Measurements from ENCODE around the gene PFKP.

PFKP gene

GRCh38 chr10:3109196-3109595 lies 41.8 kb downstream of the PFKP start:
- H3K36me3 ChIP-seq (ENCODE audit: control insufficient read depth in 2 of 2, insufficient read depth in 1 of 2, low read length in 2 of 2) = peaks cover 19 to 85% of the 10 kb centered on the region in 2 experiments
- CTCF ChIA-PET = no interaction called here

More at GRCh38 chr10:3109196-3109595, 41.8 kb downstream of the PFKP start:
- TF ChIP-seq ZFP69B (tag by site-specific recombination; IDR thresholded peaks at IDR 0.05) (no peak), ZNF654 (tag by site-specific recombination; IDR thresholded peaks at IDR 0.05; ENCODE audit: low read depth) (no peak), ZNF23 (tag by site-specific recombination; IDR thresholded peaks at IDR 0.05; ENCODE audit: borderline replicate concordance) (no peak), ZNF391 (tag by site-specific recombination; IDR thresholded peaks at IDR 0.05; ENCODE audit: borderline replicate concordance, low read depth) (no peak), ZNF174 (tag by site-specific recombination; IDR thresholded peaks at IDR 0.05) (no peak), ZNF335 (tag by site-specific recombination; conservative IDR thresholded peaks at IDR 0.05) (no peak), ZNF302 (tag by site-specific recombination; IDR thresholded peaks at IDR 0.05; ENCODE audit: low read depth) (no peak), REST (tag by site-specific recombination; IDR thresholded peaks at IDR 0.05) (no peak), SP3 (tag by site-specific recombination; IDR thresholded peaks at IDR 0.05) (no peak), ZNF24 (tag by site-specific recombination; IDR thresholded peaks at IDR 0.05) (no peak), ZNF133 (tag by site-specific recombination; IDR thresholded peaks at IDR 0.05) (no peak), ZNF184 (tag by site-specific recombination; IDR thresholded peaks at IDR 0.05) (no peak), ZNF555 (tag by site-specific recombination; conservative IDR thresholded peaks at IDR 0.05) (no peak), ZNF530 (tag by site-specific recombination; IDR thresholded peaks at IDR 0.05; ENCODE audit: low read depth) (no peak), GFI1B (tag by site-specific recombination; IDR thresholded peaks at IDR 0.05) (no peak), ZNF529 (tag by site-specific recombination; IDR thresholded peaks at IDR 0.05; ENCODE audit: insufficient replicate concordance) (no peak)
- TF ChIP-seq, protein P1, sequence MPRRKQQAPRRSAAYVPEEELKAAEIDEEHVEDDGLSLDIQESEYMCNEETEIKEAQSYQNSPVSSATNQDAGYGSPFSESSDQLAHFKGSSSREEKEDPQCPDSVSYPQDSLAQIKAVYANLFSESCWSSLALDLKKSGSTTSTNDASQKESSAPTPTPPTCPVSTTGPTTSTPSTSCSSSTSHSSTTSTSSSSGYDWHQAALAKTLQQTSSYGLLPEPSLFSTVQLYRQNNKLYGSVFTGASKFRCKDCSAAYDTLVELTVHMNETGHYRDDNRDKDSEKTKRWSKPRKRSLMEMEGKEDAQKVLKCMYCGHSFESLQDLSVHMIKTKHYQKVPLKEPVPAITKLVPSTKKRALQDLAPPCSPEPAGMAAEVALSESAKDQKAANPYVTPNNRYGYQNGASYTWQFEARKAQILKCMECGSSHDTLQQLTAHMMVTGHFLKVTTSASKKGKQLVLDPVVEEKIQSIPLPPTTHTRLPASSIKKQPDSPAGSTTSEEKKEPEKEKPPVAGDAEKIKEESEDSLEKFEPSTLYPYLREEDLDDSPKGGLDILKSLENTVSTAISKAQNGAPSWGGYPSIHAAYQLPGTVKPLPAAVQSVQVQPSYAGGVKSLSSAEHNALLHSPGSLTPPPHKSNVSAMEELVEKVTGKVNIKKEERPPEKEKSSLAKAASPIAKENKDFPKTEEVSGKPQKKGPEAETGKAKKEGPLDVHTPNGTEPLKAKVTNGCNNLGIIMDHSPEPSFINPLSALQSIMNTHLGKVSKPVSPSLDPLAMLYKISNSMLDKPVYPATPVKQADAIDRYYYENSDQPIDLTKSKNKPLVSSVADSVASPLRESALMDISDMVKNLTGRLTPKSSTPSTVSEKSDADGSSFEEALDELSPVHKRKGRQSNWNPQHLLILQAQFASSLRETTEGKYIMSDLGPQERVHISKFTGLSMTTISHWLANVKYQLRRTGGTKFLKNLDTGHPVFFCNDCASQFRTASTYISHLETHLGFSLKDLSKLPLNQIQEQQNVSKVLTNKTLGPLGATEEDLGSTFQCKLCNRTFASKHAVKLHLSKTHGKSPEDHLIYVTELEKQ (tag by site-specific recombination; IDR thresholded peaks at IDR 0.05; ENCODE audit: borderline replicate concordance) = no peak
- TF ChIP-seq, protein P2, sequence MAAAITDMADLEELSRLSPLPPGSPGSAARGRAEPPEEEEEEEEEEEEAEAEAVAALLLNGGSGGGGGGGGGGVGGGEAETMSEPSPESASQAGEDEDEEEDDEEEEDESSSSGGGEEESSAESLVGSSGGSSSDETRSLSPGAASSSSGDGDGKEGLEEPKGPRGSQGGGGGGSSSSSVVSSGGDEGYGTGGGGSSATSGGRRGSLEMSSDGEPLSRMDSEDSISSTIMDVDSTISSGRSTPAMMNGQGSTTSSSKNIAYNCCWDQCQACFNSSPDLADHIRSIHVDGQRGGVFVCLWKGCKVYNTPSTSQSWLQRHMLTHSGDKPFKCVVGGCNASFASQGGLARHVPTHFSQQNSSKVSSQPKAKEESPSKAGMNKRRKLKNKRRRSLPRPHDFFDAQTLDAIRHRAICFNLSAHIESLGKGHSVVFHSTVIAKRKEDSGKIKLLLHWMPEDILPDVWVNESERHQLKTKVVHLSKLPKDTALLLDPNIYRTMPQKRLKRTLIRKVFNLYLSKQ (tag by site-specific recombination; IDR thresholded peaks at IDR 0.05; ENCODE audit: borderline replicate concordance) = no peak
- TF ChIP-seq, protein P3, sequence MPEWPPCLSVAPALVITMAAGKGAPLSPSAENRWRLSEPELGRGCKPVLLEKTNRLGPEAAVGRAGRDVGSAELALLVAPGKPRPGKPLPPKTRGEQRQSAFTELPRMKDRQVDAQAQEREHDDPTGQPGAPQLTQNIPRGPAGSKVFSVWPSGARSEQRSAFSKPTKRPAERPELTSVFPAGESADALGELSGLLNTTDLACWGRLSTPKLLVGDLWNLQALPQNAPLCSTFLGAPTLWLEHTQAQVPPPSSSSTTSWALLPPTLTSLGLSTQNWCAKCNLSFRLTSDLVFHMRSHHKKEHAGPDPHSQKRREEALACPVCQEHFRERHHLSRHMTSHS (tag by site-specific recombination; IDR thresholded peaks at IDR 0.05) = no peak
- POLR2A ChIA-PET = interaction anchor here (1.7 kb wide), 1 partner anchor 14 kb away, joined by 5 read pairs; no protein-coding TSS in a partner anchor
- H3K27ac ChIP-seq (ENCODE audit: extremely low read depth, low read depth, low read length) = no peak overlapping the region
- no peaks in the 10 kb centered on the region for H3K4me1 ChIP-seq (ENCODE audit: control insufficient read depth, insufficient read depth, low read length)
- H3K4me3 ChIP-seq (ENCODE audit: low read depth, low read length) = no peak overlapping the region
- H3K9me3 ChIP-seq (ENCODE audit: control insufficient read depth, insufficient read depth, low read depth, low read length) = no peaks in the 10 kb centered on the region

Data from HEK293 (cell line).